Caki2 (cell line): ENCODE results near the gene MRGPRF. TPM values are rescaled to one million over a fixed set of nuclear protein-coding genes. Genes with fewer than 3 reads are reported as not detected.

ENCODE experiments used
- DNase-seq: peaks from one replicate; pipeline ENCODE4 v3.0.0-alpha.2; 2015; ENCODE audit warnings: low read depth
- in situ Hi-C: cut with HindIII; loops from 2 replicates; pipeline ENCODE4 v1.10.0; 2016; ENCODE audit warnings: low sequenced_read_pairs, low pct_unique_long_range_greater_than_20kb, mixed read lengths
- total RNA-seq: library from RNA; depleted of rRNA; stranded (reverse); fragments of >200 nt; shearing (Covaris generic); gene quantifications from 2 replicates; pipeline ENCODE4 v1.2.3, GENCODE V29; 2014; ENCODE audit warnings: low replicate concordance; rRNA removed

MRGPRF gene
- total RNA-seq = 1.2 TPM in 1 of 2 replicates, not detected in the other

GRCh38 chr11:69013009-69013951 lies at the start of gene MRGPRF:
MRGPRF (minus strand) TSS chr11:69013246; CDS start chr11:69009901, 3,345 bp downstream.
- DNase-seq = no peak
- in situ Hi-C loops = no loop called here

GRCh38 chr11:69062169-69062855 lies 49.3 kb upstream of the MRGPRF start:
- in situ Hi-C loops = no loop called here
- DNase-seq = no peak

- no peak for DNase-seq
- in situ Hi-C loops = no loop called here
These were observed 48.6 kb upstream of the MRGPRF start for GRCh38 chr11:69061713-69062053.

GRCh38 chr11:69060806-69061712 lies 48.0 kb upstream of the MRGPRF start:
- in situ Hi-C loops = no loop called here
- no peak for DNase-seq

GRCh38 chr11:69059985-69060384 lies 46.9 kb upstream of the MRGPRF start:
- in situ Hi-C loops = no loop called here
- no peak for DNase-seq

- DNase-seq = no peak
- in situ Hi-C loops = no loop called here
These were observed 46.4 kb upstream of the MRGPRF start for GRCh38 chr11:69059429-69059828.

GRCh38 chr11:69058511-69059270 lies 45.6 kb upstream of the MRGPRF start:
- in situ Hi-C loops = no loop called here

GRCh38 chr11:69057801-69058200 lies 44.8 kb upstream of the MRGPRF start:
- DNase-seq = no peak
- in situ Hi-C loops = no loop called here

More at GRCh38 chr11:69058511-69059270, 45.6 kb upstream of the MRGPRF start:
- no peak for DNase-seq

- in situ Hi-C loops = no loop called here
These were observed 44.2 kb upstream of the MRGPRF start for GRCh38 chr11:69057236-69057635.

GRCh38 chr11:69055598-69056516 lies 42.8 kb upstream of the MRGPRF start:
- no peak for DNase-seq
- in situ Hi-C loops = no loop called here

More at GRCh38 chr11:69057236-69057635, 44.2 kb upstream of the MRGPRF start:
- DNase-seq = no peak

GRCh38 chr11:69055212-69055586 lies 42.2 kb upstream of the MRGPRF start:
- in situ Hi-C loops = no loop called here
- DNase-seq = no peak

- in situ Hi-C loops = no loop called here
- no peak for DNase-seq
These were observed 41.6 kb upstream of the MRGPRF start for GRCh38 chr11:69054397-69055211.

- in situ Hi-C loops = no loop called here
These were observed 40.7 kb upstream of the MRGPRF start for GRCh38 chr11:69053546-69054396.

GRCh38 chr11:69053169-69053477 lies 40.1 kb upstream of the MRGPRF start:
- no peak for DNase-seq
- in situ Hi-C loops = no loop called here

More at GRCh38 chr11:69053546-69054396, 40.7 kb upstream of the MRGPRF start:
- no peak for DNase-seq
